Suprapubic skin (tissue), 4 donors: ENCODE data around the gene NACA2. TPM values are rescaled to one million over a fixed set of nuclear protein-coding genes. Genes with fewer than 3 reads are reported as not detected.

Source experiments
- DNase-seq, 2 donors: peaks; one replicate each; pipeline ENCODE4 v3.0.0-alpha.2; 2019; ENCODE audit warnings: low spot score in 2 of 2
- H3K27ac ChIP-seq: fragments of 200-600 bp; sonication (generic); one replicate; pipeline ENCODE4 v1.5.1; 2019
- H3K27me3 ChIP-seq: fragments of 200-600 bp; sonication (generic); one replicate; pipeline ENCODE4 v1.5.1; 2019
- H3K36me3 ChIP-seq: fragments of 200-600 bp; sonication (generic); one replicate; pipeline ENCODE4 v1.5.1; 2019
- H3K4me1 ChIP-seq: fragments of 200-600 bp; sonication (generic); one replicate; pipeline ENCODE4 v1.5.1; 2019
- H3K4me3 ChIP-seq: fragments of 200-600 bp; sonication (generic); one replicate; pipeline ENCODE4 v1.5.1; 2019; ENCODE audit warnings: mild to moderate bottlenecking
- H3K9me3 ChIP-seq: fragments of 200-600 bp; sonication (generic); one replicate; pipeline ENCODE4 v1.5.1; 2019
- CTCF ChIP-seq, 2 donors: fragments of 200-600 bp in 1 of 2; fragments of 450-650 bp in 1 of 2; sonication (generic) in 1 of 2; IDR thresholded peaks; one replicate each; pipeline ENCODE4 v1.5.1; 2016 to 2019; ENCODE audit warnings: antibody characterized with exemption in 2 of 2, mild to moderate bottlenecking in 1 of 2, moderate library complexity in 1 of 2
- EP300 ChIP-seq: sonication (generic); formaldehyde crosslinking; IDR thresholded peaks from one replicate; pipeline ENCODE4 v1.6.1; 2017; ENCODE audit warnings: antibody characterized with exemption
- POLR2A ChIP-seq, 2 donors: fragments of 450-650 bp; IDR thresholded peaks; one replicate each; pipeline ENCODE4 v1.6.1; 2017; ENCODE audit warnings: antibody characterized with exemption in 2 of 2, mild to moderate bottlenecking in 2 of 2, moderate library complexity in 2 of 2
- POLR2AphosphoS5 ChIP-seq, 3 donors: sonication (generic); formaldehyde crosslinking; IDR thresholded peaks; one replicate each; pipeline ENCODE4 v1.6.1; 2017; ENCODE audit warnings: antibody characterized with exemption in 3 of 3
- WGBS: methylation state at CpG from one replicate; pipeline ENCODE4 v1.1.5; 2018; 5-methylcytosine and 5-hydroxymethylcytosine counted together
- total RNA-seq, 4 donors: library from RNA; depleted of rRNA; stranded (reverse); fragments of >200 nt; gene quantifications; one replicate each; pipeline ENCODE4 v1.1.0, GENCODE V29; 2016

The NACA2 gene
- total RNA-seq, 4 donors from 2014 or later, result not detected

- no peaks in the 10 kb centered on the region for H3K4me1 ChIP-seq
- H3K36me3 ChIP-seq, result no peaks in the 10 kb centered on the region
- H3K27ac ChIP-seq, result no peak overlapping the region
- TF ChIP-seq POLR2AphosphoS5 (IDR thresholded peaks at IDR 0.05) (no peak), EP300 (no peak), CTCF (IDR thresholded peaks at IDR 0.05) (no peak), POLR2A (IDR thresholded peaks at IDR 0.05) (no peak)
- no peak for DNase-seq
- H3K9me3 ChIP-seq, result peaks cover 4% of the 10 kb centered on the region
- 71% methylated on average over 4 of the region's 4 CpGs for WGBS
- H3K27me3 ChIP-seq, result no peaks in the 10 kb centered on the region
- no peak overlapping the region for H3K4me3 ChIP-seq
These were observed 26.3 kb upstream of the NACA2 start for GRCh38 chr17:61617330-61617729.

- H3K4me3 ChIP-seq, result no peak overlapping the region
- 64% methylated on average over 1 of the region's 1 CpG for WGBS
- no peaks in the 10 kb centered on the region for H3K36me3 ChIP-seq
- H3K27me3 ChIP-seq, result no peaks in the 10 kb centered on the region
- DNase-seq, result no peak
- H3K9me3 ChIP-seq, result peaks cover 4% of the 10 kb centered on the region
- H3K4me1 ChIP-seq, result no peaks in the 10 kb centered on the region
- no peak overlapping the region for H3K27ac ChIP-seq
- TF ChIP-seq POLR2AphosphoS5 (IDR thresholded peaks at IDR 0.05), result no peak
- no peak for TF ChIP-seq POLR2A (IDR thresholded peaks at IDR 0.05)
- TF ChIP-seq EP300, result no peak
- no peak for TF ChIP-seq CTCF (IDR thresholded peaks at IDR 0.05)
These were observed 25.8 kb upstream of the NACA2 start for GRCh38 chr17:61616783-61617182.

- DNase-seq, result no peak
- Histone ChIP-seq H3K4me1 (no peaks in the 10 kb centered on the region), H3K4me3 (no peak overlapping the region), H3K27me3 (no peaks in the 10 kb centered on the region), H3K9me3 (peaks cover 4% of the 10 kb centered on the region), H3K36me3 (no peaks in the 10 kb centered on the region), H3K27ac (no peak overlapping the region)
- TF ChIP-seq CTCF (IDR thresholded peaks at IDR 0.05) (no peak), POLR2A (IDR thresholded peaks at IDR 0.05) (no peak), POLR2AphosphoS5 (IDR thresholded peaks at IDR 0.05) (no peak), EP300 (no peak)
These were observed 23.2 kb upstream of the NACA2 start for GRCh38 chr17:61614219-61614618.

GRCh38 chr17:61611323-61611722, 20.3 kb upstream of the NACA2 start:
- no peak for DNase-seq
- no peaks in the 10 kb centered on the region for H3K36me3 ChIP-seq
- TF ChIP-seq CTCF (IDR thresholded peaks at IDR 0.05), result no peak
- TF ChIP-seq POLR2AphosphoS5 (IDR thresholded peaks at IDR 0.05), result no peak
- no peak for TF ChIP-seq EP300
- no peak for TF ChIP-seq POLR2A (IDR thresholded peaks at IDR 0.05)
- H3K4me3 ChIP-seq, result no peak overlapping the region
- H3K27ac ChIP-seq, result no peak overlapping the region
- 68% methylated on average over 6 of the region's 6 CpGs for WGBS
- no peaks in the 10 kb centered on the region for H3K4me1 ChIP-seq
- no peaks in the 10 kb centered on the region for H3K9me3 ChIP-seq
- no peaks in the 10 kb centered on the region for H3K27me3 ChIP-seq

- no peak overlapping the region for H3K27ac ChIP-seq
- no peaks in the 10 kb centered on the region for H3K36me3 ChIP-seq
- H3K4me3 ChIP-seq, result no peak overlapping the region
- no peaks in the 10 kb centered on the region for H3K27me3 ChIP-seq
- H3K4me1 ChIP-seq, result no peaks in the 10 kb centered on the region
- no peak for DNase-seq
- no peaks in the 10 kb centered on the region for H3K9me3 ChIP-seq
- TF ChIP-seq POLR2A (IDR thresholded peaks at IDR 0.05) (no peak), CTCF (IDR thresholded peaks at IDR 0.05) (no peak), POLR2AphosphoS5 (IDR thresholded peaks at IDR 0.05) (no peak), EP300 (no peak)
These were observed 14.7 kb upstream of the NACA2 start for GRCh38 chr17:61605692-61606091.
